Psoas muscle (tissue), 8 donors: Measurements from ENCODE around the gene COG5. TPM values are rescaled to one million over a fixed set of nuclear protein-coding genes. Genes with fewer than 3 reads are reported as not detected.

Experiments
- ATAC-seq, 4 donors: fragments of 200-7000 bp; cut with Tn5 transposase; one replicate each; pipeline ENCODE4 v1.9.1; 2020; ENCODE audit warnings: moderate library complexity in 3 of 4, mild to moderate bottlenecking in 2 of 4
- DNase-seq, 2 donors: peaks; one replicate each; pipeline ENCODE4 v3.0.0-alpha.2; 2020
- H3K27ac ChIP-seq: fragments of 200-600 bp; one replicate; pipeline ENCODE4 v1.8.0; 2022
- H3K27me3 ChIP-seq, 3 donors: fragments of 200-600 bp in 1 of 3; one replicate each; pipeline versions ENCODE4 v1.6.1 to v1.8.0; 2013 to 2022; ENCODE audit warnings: low read length in 2 of 3, mild to moderate bottlenecking in 2 of 3, moderate library complexity in 1 of 3; ENCODE audit not compliant: insufficient read depth in 3 of 3
- H3K36me3 ChIP-seq, 2 donors: fragments of 200-600 bp in 1 of 2; one replicate each; pipeline versions ENCODE4 v1.6.1 to v1.8.0; 2013 to 2022; ENCODE audit warnings: low read depth in 1 of 2, mild to moderate bottlenecking in 1 of 2, moderate library complexity in 1 of 2; ENCODE audit not compliant: insufficient read depth in 1 of 2
- H3K4me1 ChIP-seq: fragments of 200-600 bp; one replicate; pipeline ENCODE4 v1.8.0; 2022
- H3K4me3 ChIP-seq: fragments of 200-600 bp; one replicate; pipeline ENCODE4 v1.8.0; 2022; ENCODE audit warnings: mild to moderate bottlenecking
- H3K9me3 ChIP-seq: fragments of 200-600 bp; one replicate; pipeline ENCODE4 v1.8.0; 2022
- WGBS, 3 donors: extraction: QIAGEN DNeasy Blood & Tissue Kit; methylation state at CpG; one replicate each; pipeline versions ENCODE4 v1.1.6 to v1.1.7; 2013; 5-methylcytosine and 5-hydroxymethylcytosine counted together
- intact Hi-C, 2 donors: fragments of 100-400 bp; cut with DNase I; formaldehyde crosslinking; loops; one replicate each; pipeline versions ENCODE4 v1.11.0 to v1.14.2; 2022
- polyA plus RNA-seq, 3 donors: library from polyadenylated mRNA; stranded (reverse); fragments of 200-250 nt; gene quantifications; one replicate each; pipeline ENCODE4 v1.2.3, GENCODE V29; 2013
- total RNA-seq, 4 donors: library from RNA; stranded (reverse); fragmentation: NEBNext Ultra II Directional in 2 of 4; extraction: Animal tissue kit (Norgen Biotek cat#: 25700) in 2 of 4; gene quantifications; one replicate each; pipeline versions ENCODE4 v1.2.1 to v1.2.4, GENCODE V29; 2021 to 2023
- TF ChIP-seq, protein P1 (sequence below): fragments of 200-600 bp; IDR thresholded peaks from one replicate; pipeline ENCODE4 v1.8.0; 2022; ENCODE audit warnings: antibody characterized with exemption
- donor health status: healthy with polysubstance abuse.
- donor health status: DM: no; HTN: no; CAD: no; lungs with moderate emphysema.
- donor health status: Bipolar disorder and iron deficiency.
- donor health status: healthy.
- donor health status: DM: yes; HTN: yes; CAD: no.
- donor health status: DM: no; HTN: no; CAD: no.
- donor health status: DM: no; HTN: no; CAD: no.
- donor health status: DM: yes; HTN: yes; CAD: no.

The COG5 gene
- total and polyA plus RNA-seq, 7 donors = 4.8 to 35.1 (median 18.8) TPM

DNA sequence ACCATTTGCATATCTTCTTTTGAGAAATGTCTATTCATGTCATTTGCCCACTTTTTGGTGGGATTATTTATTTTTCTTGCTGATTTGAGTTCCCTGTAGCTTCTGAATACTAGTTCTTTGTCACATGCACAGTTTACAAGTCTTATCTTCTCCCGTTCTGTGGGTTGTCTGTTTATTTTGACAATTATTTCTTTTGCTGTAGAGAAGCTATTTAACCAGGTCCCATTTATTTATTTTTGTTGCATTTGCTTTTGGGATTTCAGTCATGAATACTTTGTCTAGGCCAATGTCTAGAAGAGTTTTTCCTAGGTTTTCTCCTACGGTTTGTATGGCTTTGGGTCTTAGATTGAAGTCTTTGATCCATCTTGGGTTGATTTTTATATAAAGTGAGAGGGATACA lies 60.9 kb downstream of the COG5 start:
- H3K27ac ChIP-seq = no peak overlapping the region
- DNase-seq (no peak), ATAC-seq (no peak)
- H3K9me3 ChIP-seq = no peaks in the 10 kb centered on the region
- peaks cover 6% of the 10 kb centered on the region for H3K4me1 ChIP-seq
- H3K36me3 ChIP-seq = no peaks in the 10 kb centered on the region
- no peaks in the 10 kb centered on the region for H3K27me3 ChIP-seq
- no peak overlapping the region for H3K4me3 ChIP-seq
- 93 to 96% (median 94%) methylated on average over 2 of the region's 2 CpGs for WGBS, 3 donors
- TF ChIP-seq, protein P1, sequence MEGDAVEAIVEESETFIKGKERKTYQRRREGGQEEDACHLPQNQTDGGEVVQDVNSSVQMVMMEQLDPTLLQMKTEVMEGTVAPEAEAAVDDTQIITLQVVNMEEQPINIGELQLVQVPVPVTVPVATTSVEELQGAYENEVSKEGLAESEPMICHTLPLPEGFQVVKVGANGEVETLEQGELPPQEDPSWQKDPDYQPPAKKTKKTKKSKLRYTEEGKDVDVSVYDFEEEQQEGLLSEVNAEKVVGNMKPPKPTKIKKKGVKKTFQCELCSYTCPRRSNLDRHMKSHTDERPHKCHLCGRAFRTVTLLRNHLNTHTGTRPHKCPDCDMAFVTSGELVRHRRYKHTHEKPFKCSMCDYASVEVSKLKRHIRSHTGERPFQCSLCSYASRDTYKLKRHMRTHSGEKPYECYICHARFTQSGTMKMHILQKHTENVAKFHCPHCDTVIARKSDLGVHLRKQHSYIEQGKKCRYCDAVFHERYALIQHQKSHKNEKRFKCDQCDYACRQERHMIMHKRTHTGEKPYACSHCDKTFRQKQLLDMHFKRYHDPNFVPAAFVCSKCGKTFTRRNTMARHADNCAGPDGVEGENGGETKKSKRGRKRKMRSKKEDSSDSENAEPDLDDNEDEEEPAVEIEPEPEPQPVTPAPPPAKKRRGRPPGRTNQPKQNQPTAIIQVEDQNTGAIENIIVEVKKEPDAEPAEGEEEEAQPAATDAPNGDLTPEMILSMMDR = no peak
- intact Hi-C loops = loop anchor here in 1 of 2 donors (10.0 kb wide), 1 partner anchor 298 kb away; no protein-coding TSS in a partner anchor

DNA sequence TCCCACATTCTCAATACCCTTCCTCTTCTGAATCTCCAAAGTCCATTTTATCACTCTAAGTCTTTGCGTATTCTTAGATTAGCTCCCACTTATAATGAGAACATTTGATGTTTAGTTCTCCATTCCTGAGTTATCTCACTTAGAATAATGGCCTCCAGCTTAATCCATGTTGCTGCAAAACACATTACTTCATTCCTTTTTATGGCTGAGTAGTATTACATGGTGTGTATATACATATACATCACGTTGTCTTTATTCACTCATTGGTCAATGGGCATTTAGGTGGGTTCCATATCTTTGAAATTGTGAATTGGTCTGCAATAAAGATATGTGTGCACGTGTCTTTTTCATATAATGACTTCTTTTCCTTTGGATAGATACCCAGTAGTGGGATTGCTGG lies 61.6 kb downstream of the COG5 start:
- Histone ChIP-seq H3K4me3 (no peak overlapping the region), H3K9me3 (no peaks in the 10 kb centered on the region), H3K27ac (no peak overlapping the region), H3K4me1 (peaks cover 6% of the 10 kb centered on the region), H3K27me3 (no peaks in the 10 kb centered on the region), H3K36me3 (no peaks in the 10 kb centered on the region)
- TF ChIP-seq, protein P1 = no peak
- ATAC-seq (no peak), DNase-seq (no peak)
- intact Hi-C loops = loop anchor here in 1 of 2 donors (10.0 kb wide), 1 partner anchor 297 kb away; no protein-coding TSS in a partner anchor
- 89 to 94% (median 90%) methylated on average over 3 of the region's 3 CpGs for WGBS, 3 donors

DNA sequence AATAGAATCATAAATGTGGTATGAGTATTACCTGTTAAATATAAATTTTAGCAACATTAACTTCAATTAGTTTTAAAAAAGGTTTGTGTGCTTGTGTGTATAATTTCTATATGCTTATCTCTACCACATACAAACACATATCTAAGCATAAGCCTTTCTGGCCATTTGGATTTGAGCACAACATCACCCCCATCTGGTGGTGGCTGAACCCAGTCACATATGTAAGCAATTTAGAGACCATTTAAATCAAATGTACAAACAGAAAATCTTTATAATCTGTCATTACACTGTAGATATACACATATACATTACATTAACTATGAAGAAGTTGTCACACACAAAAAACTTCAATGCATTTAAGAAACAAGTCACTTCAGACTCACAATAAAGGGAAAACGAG lies 62.1 kb downstream of the COG5 start:
- Histone ChIP-seq H3K4me1 (peaks cover 5% of the 10 kb centered on the region), H3K27ac (no peak overlapping the region), H3K36me3 (no peaks in the 10 kb centered on the region), H3K27me3 (no peaks in the 10 kb centered on the region), H3K9me3 (no peaks in the 10 kb centered on the region), H3K4me3 (no peak overlapping the region)
- WGBS, 3 donors = 71 to 98% (median 94%) methylated on average over 1 of the region's 1 CpG
- DNase-seq (no peak), ATAC-seq (peak in 1 of 4 donors; percentile 60)
- TF ChIP-seq, protein P1 = peak; percentile 28
- intact Hi-C loops = loop anchor here in 1 of 2 donors (10.0 kb wide), 1 partner anchor 297 kb away; no protein-coding TSS in a partner anchor

DNA sequence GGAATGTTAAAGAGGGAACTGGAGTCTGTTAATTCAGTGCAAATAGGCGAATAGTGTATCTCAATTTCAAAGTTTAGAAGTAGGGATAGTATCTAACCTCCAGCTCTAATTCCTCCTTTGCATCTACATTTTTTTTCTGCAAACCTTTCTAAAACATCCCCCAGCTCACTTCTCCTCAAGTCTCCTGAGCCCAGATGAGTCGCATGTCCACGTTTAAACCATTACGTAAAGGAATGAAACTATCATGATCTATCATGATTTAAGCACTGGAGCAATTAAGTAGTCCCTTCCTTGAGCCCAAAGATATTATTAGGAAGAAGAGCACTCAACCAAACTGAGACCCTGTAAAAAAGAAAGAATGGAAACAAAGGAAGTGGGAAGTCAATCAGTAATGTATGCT lies 64.0 kb downstream of the COG5 start:
- Histone ChIP-seq H3K4me3 (no peak overlapping the region), H3K36me3 (no peaks in the 10 kb centered on the region), H3K27ac (no peak overlapping the region), H3K27me3 (no peaks in the 10 kb centered on the region), H3K9me3 (no peaks in the 10 kb centered on the region), H3K4me1 (peaks cover 9% of the 10 kb centered on the region)
- ATAC-seq (no peak), DNase-seq (no peak)
- TF ChIP-seq, protein P1 = no peak
- intact Hi-C loops = loop anchor here in 1 of 2 donors (10.0 kb wide), 1 partner anchor 295 kb away; no protein-coding TSS in a partner anchor
- WGBS, 3 donors = 83 to 86% (median 83%) methylated on average over 4 of the region's 4 CpGs

DNA sequence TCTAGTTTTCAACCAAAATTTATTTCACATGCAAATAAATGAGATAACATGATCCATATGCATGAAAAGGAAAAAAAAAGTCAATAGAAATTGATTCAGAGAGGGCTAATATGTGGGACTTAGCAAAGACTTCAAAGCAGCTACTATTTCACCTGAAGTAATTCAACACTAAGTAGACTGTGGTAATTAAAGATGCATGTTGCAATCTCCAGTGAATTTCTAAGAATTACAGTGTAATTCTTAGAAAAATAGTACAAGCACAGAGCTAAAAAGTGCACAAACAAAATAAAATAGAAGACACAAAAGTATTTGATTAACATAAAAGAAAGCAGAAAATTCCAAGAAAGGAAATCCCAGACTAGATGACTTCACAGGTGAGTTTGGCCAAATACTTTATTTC lies 68.2 kb downstream of the COG5 start:
- TF ChIP-seq, protein P1 = no peak
- Histone ChIP-seq H3K4me1 (peaks cover 10% of the 10 kb centered on the region), H3K27me3 (no peaks in the 10 kb centered on the region), H3K27ac (no peak overlapping the region), H3K9me3 (no peaks in the 10 kb centered on the region), H3K4me3 (no peak overlapping the region), H3K36me3 (no peaks in the 10 kb centered on the region)
- DNase-seq (no peak), ATAC-seq (no peak)
- intact Hi-C loops = no loop called here
